Measurements from ENCODE around the gene MADD. TPM values are rescaled to one million over a fixed set of nuclear protein-coding genes. Genes with fewer than 3 reads are reported as not detected.

MADD gene
- total RNA-seq, 2 experiments from 2014 or later: 55.7 to 61.2 TPM

DNA sequence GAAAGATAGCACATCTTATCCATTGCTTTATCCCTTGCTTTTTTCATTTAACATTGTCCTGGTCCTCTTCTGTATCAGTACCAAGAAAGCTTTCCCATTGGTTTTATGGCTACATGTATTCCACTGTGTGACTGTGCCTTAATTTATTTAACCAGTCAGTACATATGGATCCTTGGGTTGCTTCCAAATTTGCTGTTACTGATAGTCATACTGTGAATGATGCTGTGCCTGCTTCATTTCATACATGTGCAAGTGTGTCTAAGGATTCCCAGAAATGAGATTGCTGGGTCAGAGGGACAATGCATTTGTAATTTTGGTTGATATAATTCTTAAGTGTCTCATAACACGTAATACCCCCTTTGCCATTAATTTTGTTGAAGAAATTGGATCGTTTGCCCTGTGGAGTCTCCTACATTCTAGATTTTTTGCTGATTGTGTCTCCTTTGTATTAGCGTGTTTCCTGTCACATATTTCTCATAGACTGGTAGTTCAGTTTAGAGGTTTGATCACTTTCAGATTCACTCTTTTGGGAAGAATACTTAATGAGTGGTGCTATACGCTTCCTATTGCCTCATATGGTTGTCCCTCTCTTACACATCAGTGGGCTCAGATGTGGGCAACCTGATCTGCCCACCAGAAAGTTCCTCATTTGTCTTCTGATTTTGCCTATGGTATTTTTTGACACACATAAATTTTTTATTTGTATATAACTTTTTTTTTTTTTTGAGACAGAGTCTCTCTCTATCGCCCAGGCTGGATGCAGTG is 47.3 kb downstream of the MADD start:
- Mint-ChIP-seq H3K36me3 (ENCODE audit: low read depth) (peaks cover 21% of the 10 kb centered on the region), H3K4me3 (no peak overlapping the region), H3K9me3 (no peaks in the 10 kb centered on the region), H3K4me1 (ENCODE audit: low read depth) (peaks cover 7% of the 10 kb centered on the region), H3K27me3 (no peaks in the 10 kb centered on the region), H3K27ac (peak overlapping the region; percentile 48)
- ATAC-seq (no peak), DNase-seq (no peak)
- intact Hi-C loops (cut with micrococcal nuclease): no loop called here
- TF ChIP-seq, protein P1, sequence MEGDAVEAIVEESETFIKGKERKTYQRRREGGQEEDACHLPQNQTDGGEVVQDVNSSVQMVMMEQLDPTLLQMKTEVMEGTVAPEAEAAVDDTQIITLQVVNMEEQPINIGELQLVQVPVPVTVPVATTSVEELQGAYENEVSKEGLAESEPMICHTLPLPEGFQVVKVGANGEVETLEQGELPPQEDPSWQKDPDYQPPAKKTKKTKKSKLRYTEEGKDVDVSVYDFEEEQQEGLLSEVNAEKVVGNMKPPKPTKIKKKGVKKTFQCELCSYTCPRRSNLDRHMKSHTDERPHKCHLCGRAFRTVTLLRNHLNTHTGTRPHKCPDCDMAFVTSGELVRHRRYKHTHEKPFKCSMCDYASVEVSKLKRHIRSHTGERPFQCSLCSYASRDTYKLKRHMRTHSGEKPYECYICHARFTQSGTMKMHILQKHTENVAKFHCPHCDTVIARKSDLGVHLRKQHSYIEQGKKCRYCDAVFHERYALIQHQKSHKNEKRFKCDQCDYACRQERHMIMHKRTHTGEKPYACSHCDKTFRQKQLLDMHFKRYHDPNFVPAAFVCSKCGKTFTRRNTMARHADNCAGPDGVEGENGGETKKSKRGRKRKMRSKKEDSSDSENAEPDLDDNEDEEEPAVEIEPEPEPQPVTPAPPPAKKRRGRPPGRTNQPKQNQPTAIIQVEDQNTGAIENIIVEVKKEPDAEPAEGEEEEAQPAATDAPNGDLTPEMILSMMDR (IDR thresholded peaks at IDR 0.05): no peak
- ChIA-PET CTCF (interaction anchor here (1.0 kb wide), 1 partner anchor 57 kb away, joined by 3 read pairs; no protein-coding TSS in a partner anchor), POLR2A (no interaction called here)

DNA sequence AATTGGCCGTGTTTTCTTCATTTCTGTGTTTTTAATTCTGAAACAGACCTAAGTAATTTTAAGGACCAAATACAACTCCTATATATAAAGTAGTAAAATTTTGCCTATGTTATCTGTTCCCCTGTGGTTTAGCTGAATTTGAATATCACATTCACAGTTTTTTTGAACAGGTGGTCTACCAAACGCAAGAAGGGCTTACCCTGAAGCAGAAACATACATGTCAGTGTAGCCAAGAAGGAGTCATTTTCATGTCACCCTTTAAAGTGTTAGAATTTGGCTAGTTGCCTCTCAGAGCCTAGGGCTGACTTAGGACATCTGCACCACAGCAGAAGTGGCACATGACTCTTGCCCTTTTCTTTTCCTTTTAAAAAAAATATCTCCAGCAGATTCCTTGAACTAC is 48.2 kb downstream of the MADD start:
- DNase-seq: no peak
- Mint-ChIP-seq H3K27ac (no peak overlapping the region), H3K36me3 (ENCODE audit: low read depth) (peaks cover 21% of the 10 kb centered on the region), H3K27me3 (no peaks in the 10 kb centered on the region), H3K9me3 (no peaks in the 10 kb centered on the region), H3K4me3 (no peak overlapping the region), H3K4me1 (ENCODE audit: low read depth) (peaks cover 7% of the 10 kb centered on the region)
- TF ChIP-seq, protein P1 (IDR thresholded peaks at IDR 0.05): no peak
- ChIA-PET CTCF (no interaction called here), POLR2A (no interaction called here)
- ATAC-seq: no peak
- intact Hi-C loops (cut with micrococcal nuclease): no loop called here

DNA sequence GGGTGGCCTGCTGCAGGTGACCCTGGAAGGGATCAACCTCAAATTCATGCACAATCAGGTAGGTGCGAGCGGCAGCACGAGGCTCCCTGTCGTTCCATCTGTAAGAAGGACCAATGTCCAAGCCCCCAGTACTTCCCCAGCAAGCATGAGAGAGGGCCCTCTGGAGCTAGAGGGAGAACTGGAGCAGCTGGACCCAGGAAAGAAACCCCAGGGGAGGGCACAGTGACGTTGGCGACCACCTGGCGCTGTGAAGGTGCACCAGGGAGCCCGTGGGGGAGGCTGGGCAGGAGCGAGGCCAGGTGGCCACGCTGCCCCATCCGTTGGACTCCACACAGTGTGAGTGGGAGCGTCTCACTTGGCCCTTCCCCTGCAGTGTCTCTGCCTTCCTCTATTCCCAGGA is 54.6 kb downstream of the MADD start:
- no peaks in the 10 kb centered on the region for H3K27me3 Mint-ChIP-seq
- H3K9me3 Mint-ChIP-seq: no peaks in the 10 kb centered on the region
- H3K4me1 Mint-ChIP-seq (ENCODE audit: low read depth): no peaks in the 10 kb centered on the region
- POLR2A ChIA-PET: no interaction called here
- CTCF ChIA-PET: no interaction called here
- H3K27ac Mint-ChIP-seq: no peak overlapping the region
- TF ChIP-seq, protein P1 (IDR thresholded peaks at IDR 0.05): no peak
- DNase-seq (no peak), ATAC-seq (no peak)
- H3K36me3 Mint-ChIP-seq (ENCODE audit: low read depth): peaks cover 15% of the 10 kb centered on the region
- no peak overlapping the region for H3K4me3 Mint-ChIP-seq
- intact Hi-C loops (cut with micrococcal nuclease): no loop called here

DNA sequence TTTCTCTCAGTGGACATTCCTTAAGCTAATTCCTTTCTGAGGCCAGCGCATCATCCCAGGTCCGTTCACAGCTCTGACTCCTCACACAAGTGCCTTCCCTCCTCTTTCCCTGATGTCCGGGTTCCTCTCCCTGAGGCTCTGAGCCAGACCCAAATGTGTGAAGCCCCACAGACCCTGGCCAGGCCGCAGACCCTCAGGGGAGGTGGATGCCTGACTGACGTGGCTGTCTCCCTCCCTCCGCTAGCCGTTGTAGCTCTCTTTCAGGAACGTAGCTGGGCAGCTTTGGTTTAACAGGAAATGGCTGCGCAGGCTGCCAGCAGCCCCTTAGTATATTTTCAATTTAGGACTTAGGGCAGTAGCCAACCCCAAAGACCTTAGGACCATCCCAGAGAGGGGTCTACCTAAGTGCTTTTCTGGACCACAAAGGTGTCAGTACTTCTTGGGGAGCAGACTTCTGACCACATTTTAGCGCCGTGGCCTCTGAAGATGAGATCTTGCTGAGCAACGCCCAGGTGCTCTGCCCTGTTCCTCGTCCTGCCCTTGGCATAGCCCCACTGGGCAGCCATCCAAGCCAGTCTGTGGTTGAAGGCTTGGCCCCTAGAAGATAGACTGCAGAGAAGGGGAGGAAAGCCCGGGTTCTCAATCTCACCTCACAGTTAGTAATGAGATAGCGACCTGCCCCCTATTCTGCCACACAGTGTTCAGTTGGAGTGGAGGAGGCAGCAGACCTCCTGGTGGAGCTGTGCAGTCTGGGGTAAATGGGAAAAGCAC is 55.5 kb downstream of the MADD start:
- no peak for DNase-seq
- Mint-ChIP-seq H3K27me3 (no peaks in the 10 kb centered on the region), H3K4me3 (no peak overlapping the region), H3K4me1 (ENCODE audit: low read depth) (no peaks in the 10 kb centered on the region), H3K27ac (peak overlapping the region; percentile 3), H3K9me3 (no peaks in the 10 kb centered on the region), H3K36me3 (ENCODE audit: low read depth) (peaks cover 15% of the 10 kb centered on the region)
- intact Hi-C loops (cut with micrococcal nuclease): no loop called here
- ChIA-PET CTCF (interaction anchor here (1.0 kb wide), 1 partner anchor 15 kb away, joined by 3 read pairs; no protein-coding TSS in a partner anchor), POLR2A (no interaction called here)
- TF ChIP-seq, protein P1 (IDR thresholded peaks at IDR 0.05): no peak
- ATAC-seq: no peak

DNA sequence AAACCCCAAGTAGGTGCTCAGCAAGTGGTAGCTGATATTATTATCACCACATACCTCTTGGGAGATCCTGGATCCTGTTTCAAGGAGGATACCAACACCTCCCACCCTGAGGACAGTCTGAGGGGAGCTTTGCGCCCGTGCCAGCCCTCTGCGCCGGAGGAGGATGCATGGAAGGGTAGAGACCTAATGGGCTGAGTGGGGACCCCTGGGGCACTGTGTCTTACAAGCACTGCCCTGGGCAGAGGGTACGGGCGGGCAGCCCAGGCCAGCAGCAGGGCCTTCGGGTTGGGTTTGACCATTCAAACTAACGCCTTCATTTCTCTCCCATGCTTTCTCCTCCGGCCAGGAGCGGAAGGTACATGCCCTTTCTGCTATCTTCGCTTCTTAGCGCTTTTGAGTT is 56.3 kb downstream of the MADD start:
- H3K4me3 Mint-ChIP-seq: no peak overlapping the region

More for the DNA sequence above, 56.3 kb downstream of the MADD start:
- no peak for ATAC-seq
- H3K36me3 Mint-ChIP-seq (ENCODE audit: low read depth): peaks cover 15% of the 10 kb centered on the region
- H3K27me3 Mint-ChIP-seq: no peaks in the 10 kb centered on the region
- H3K4me1 Mint-ChIP-seq (ENCODE audit: low read depth): no peaks in the 10 kb centered on the region
- intact Hi-C loops (cut with micrococcal nuclease): no loop called here
- no peaks in the 10 kb centered on the region for H3K9me3 Mint-ChIP-seq
- POLR2A ChIA-PET: interaction anchor here (0.6 kb wide), 1 partner anchor 19 kb away, joined by 3 read pairs; no protein-coding TSS in a partner anchor
- CTCF ChIA-PET: interaction anchor here (1.0 kb wide), 1 partner anchor 16 kb away, joined by 3 read pairs; no protein-coding TSS in a partner anchor
- H3K27ac Mint-ChIP-seq: no peak overlapping the region
- DNase-seq: no peak
- TF ChIP-seq, protein P1 (IDR thresholded peaks at IDR 0.05): no peak

All from activated CD8-positive, alpha-beta T cell treated with anti-CD3 and anti-CD28 coated beads for 36 hours (primary cell).